ENCODE results near the gene GNAQ. TPM values are rescaled to one million over a fixed set of nuclear protein-coding genes. Genes with fewer than 3 reads are reported as not detected.
"Not testable (repeated sequence)": the region's sequence is repeated elsewhere in the genome, so short reads cannot be mapped to it uniquely, and the experiment has no call there.

The GNAQ gene
- total RNA-seq, 1 experiment from 2014 or later: 28.7 TPM

DNA sequence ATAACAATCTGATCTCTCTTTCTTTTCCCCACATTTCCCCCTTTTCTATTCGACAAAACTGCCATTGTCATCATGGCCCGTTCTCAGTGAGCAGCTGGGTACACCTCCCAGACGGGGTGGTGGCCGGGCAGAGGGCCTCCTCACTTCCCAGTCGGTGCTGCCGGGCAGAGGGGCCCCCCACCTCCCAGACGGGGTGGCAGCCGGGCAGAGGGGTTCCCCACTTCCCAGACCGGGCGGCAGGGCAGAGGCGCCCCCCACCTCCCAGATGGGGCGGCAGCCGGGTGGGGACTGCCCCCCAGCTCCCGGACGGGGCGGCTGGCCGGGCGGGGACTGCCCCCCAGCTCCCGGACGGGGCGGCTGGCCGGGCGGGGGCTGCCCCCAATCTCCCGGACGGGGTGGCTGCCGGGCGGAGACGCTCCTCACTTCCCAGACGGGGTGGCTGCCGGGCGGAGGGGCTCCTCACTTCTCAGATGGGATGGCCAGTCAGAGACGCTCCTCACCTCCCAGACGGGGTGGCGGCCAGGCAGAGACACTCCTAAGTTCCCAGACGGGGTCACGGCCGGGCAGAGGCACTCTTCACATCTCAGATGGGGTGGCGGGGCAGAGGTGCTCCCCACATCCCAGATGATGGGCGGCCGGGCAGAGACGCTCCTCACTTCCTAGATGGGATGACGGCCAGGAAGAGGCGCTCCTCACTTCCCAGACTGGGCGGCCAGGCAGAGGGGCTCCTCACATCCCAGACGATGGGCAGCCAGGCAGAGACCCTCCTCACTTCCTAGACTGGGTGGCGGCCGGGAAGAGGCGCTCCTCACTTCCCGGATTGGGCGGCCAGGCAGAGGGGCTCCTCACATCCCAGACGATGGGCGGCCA is 328.9 kb downstream of the GNAQ start:
- not testable (repeated sequence) for BruUV-seq (replicated peaks)

GRCh38 chr9:77697238-77697984 is 334.2 kb downstream of the GNAQ start:
- H3K27me3 ChIP-seq (ENCODE audit: insufficient read depth, low read length): no peaks in the 10 kb centered on the region
- DNase-seq (ENCODE audit: low read depth, low spot score) (no peak), ATAC-seq (no peak)
- intact Hi-C loops (cut with micrococcal nuclease): no loop called here
- no peaks in the 10 kb centered on the region for H3K9me2 ChIP-seq (ENCODE audit: insufficient read depth)
- ChIA-PET RAD21 (ENCODE audit: low non-redundant PET in 1 of 2, low total read pairs in 2 of 2, uncharacterized antibody in 2 of 2, unreplicated experiment in 2 of 2) (interaction anchor here in 1 of 2 experiments (0.6 kb wide), 1 partner anchor 639 kb away, joined by 4 read pairs; no protein-coding TSS in a partner anchor), CTCF (no interaction called here), POLR2A (no interaction called here)
- no peak overlapping the region for H2AFZ ChIP-seq (ENCODE audit: low read depth, low read length, poor library complexity, severe bottlenecking)
- no peaks in the 10 kb centered on the region for H3K36me3 ChIP-seq (ENCODE audit: control insufficient read depth in 1 of 2, insufficient read depth in 2 of 2, low read length in 2 of 2)
- H4K20me1 ChIP-seq (ENCODE audit: insufficient read depth): no peaks in the 10 kb centered on the region
- no peak overlapping the region for H3K27ac ChIP-seq (ENCODE audit: low read depth, low read length)
- TF ChIP-seq CEBPB (IDR thresholded peaks at IDR 0.05; ENCODE audit: low read depth) (no peak), MAX (IDR thresholded peaks at IDR 0.05) (no peak), REST (IDR thresholded peaks at IDR 0.05; ENCODE audit: low read depth) (no peak), SRF (IDR thresholded peaks at IDR 0.05; ENCODE audit: low read depth) (no peak), SIN3A (IDR thresholded peaks at IDR 0.05; ENCODE audit: low read depth) (no peak), EZH2phosphoT487 (IDR thresholded peaks at IDR 0.05; ENCODE audit: borderline replicate concordance) (no peak), CBX3 (IDR thresholded peaks at IDR 0.05; ENCODE audit: low read depth) (no peak), ZNF274 (IDR thresholded peaks at IDR 0.05; ENCODE audit: low read depth, low read length) (no peak)
- no peak overlapping the region for H3K4me3 ChIP-seq (replicated peaks in 1 of 2; ENCODE audit: low read depth in 1 of 2, low read length in 2 of 2)
- no peaks in the 10 kb centered on the region for H3K79me2 ChIP-seq (ENCODE audit: insufficient read depth, low read length)
- H3K9ac ChIP-seq (ENCODE audit: low read length): no peak overlapping the region
- no peak overlapping the region for H3K4me2 ChIP-seq (ENCODE audit: low read length)
- no peaks in the 10 kb centered on the region for H3K9me3 ChIP-seq (ENCODE audit: control insufficient read depth in 1 of 2, insufficient read depth in 1 of 2, low read depth in 1 of 2, low read length in 2 of 2)
- H3K4me1 ChIP-seq (ENCODE audit: control insufficient read depth in 1 of 2, insufficient read depth in 2 of 2, low read length in 2 of 2): no peaks in the 10 kb centered on the region
- no TSS peak for BruUV-seq (replicated peaks)

More for the DNA sequence above, 328.9 kb downstream of the GNAQ start:
- H3K4me2 ChIP-seq (ENCODE audit: low read length); H3K4me3 ChIP-seq (replicated peaks in 1 of 2; ENCODE audit: low read depth in 1 of 2, low read length in 2 of 2); POLR2A ChIA-PET; H3K4me1 ChIP-seq (ENCODE audit: control insufficient read depth in 1 of 2, insufficient read depth in 2 of 2, low read length in 2 of 2); intact Hi-C loops (cut with micrococcal nuclease); H3K36me3 ChIP-seq (ENCODE audit: control insufficient read depth in 1 of 2, insufficient read depth in 2 of 2, low read length in 2 of 2); CTCF ChIA-PET; H2AFZ ChIP-seq (ENCODE audit: low read depth, low read length, poor library complexity, severe bottlenecking); DNase-seq (ENCODE audit: low read depth, low spot score); H3K27me3 ChIP-seq (ENCODE audit: insufficient read depth, low read length); H4K20me1 ChIP-seq (ENCODE audit: insufficient read depth); RAD21 ChIA-PET (ENCODE audit: low non-redundant PET in 1 of 2, low total read pairs in 2 of 2, uncharacterized antibody in 2 of 2, unreplicated experiment in 2 of 2); H3K27ac ChIP-seq (ENCODE audit: low read depth, low read length); H3K9ac ChIP-seq (ENCODE audit: low read length); H3K79me2 ChIP-seq (ENCODE audit: insufficient read depth, low read length); H3K9me2 ChIP-seq (ENCODE audit: insufficient read depth); ATAC-seq; H3K9me3 ChIP-seq (ENCODE audit: control insufficient read depth in 1 of 2, insufficient read depth in 1 of 2, low read depth in 1 of 2, low read length in 2 of 2): not testable (repeated sequence)

DNA sequence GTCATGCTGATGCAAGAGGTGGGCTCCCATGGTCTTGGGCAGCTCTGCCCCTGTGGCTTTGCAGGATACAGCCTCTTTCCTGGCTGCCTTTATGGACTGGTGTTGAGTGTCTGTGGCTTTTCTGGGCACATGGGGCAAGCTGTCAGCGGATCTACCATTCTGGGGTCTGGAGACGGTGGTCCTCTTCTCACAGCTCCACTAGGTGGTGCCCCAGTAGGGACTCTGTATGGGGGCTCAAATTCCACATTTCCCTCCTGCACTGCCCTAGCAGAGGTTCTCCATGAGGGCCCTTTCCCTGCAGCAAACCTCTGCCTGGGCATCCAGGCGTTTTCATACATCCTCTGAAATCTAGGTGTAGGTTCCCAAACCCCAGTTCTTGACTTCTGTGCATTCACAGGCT is 340.9 kb downstream of the GNAQ start:
- H3K4me3 ChIP-seq (replicated peaks in 1 of 2; ENCODE audit: low read depth in 1 of 2, low read length in 2 of 2); H3K9me2 ChIP-seq (ENCODE audit: insufficient read depth); intact Hi-C loops (cut with micrococcal nuclease); BruUV-seq (replicated peaks); H3K4me2 ChIP-seq (ENCODE audit: low read length); H3K36me3 ChIP-seq (ENCODE audit: control insufficient read depth in 1 of 2, insufficient read depth in 2 of 2, low read length in 2 of 2); ATAC-seq; H3K79me2 ChIP-seq (ENCODE audit: insufficient read depth, low read length); H3K27ac ChIP-seq (ENCODE audit: low read depth, low read length); CTCF ChIA-PET; H3K9me3 ChIP-seq (ENCODE audit: control insufficient read depth in 1 of 2, insufficient read depth in 1 of 2, low read depth in 1 of 2, low read length in 2 of 2); POLR2A ChIA-PET; H3K4me1 ChIP-seq (ENCODE audit: control insufficient read depth in 1 of 2, insufficient read depth in 2 of 2, low read length in 2 of 2); H3K9ac ChIP-seq (ENCODE audit: low read length); DNase-seq (ENCODE audit: low read depth, low spot score); H3K27me3 ChIP-seq (ENCODE audit: insufficient read depth, low read length); H2AFZ ChIP-seq (ENCODE audit: low read depth, low read length, poor library complexity, severe bottlenecking); H4K20me1 ChIP-seq (ENCODE audit: insufficient read depth); RAD21 ChIA-PET (ENCODE audit: low non-redundant PET in 1 of 2, low total read pairs in 2 of 2, uncharacterized antibody in 2 of 2, unreplicated experiment in 2 of 2): not testable (repeated sequence)
